SH-SY5Y (cell line): ENCODE data around the gene PKD1L1.

Experiments
- GATA2 ChIP-seq: IDR thresholded peaks from 2 replicates; pipeline ENCODE4 v1.6.1; 2011; ENCODE audit warnings: mild to moderate bottlenecking, low read depth, low read length
- GATA3 ChIP-seq: IDR thresholded peaks from 2 replicates; pipeline ENCODE4 v1.6.1; 2011; ENCODE audit warnings: low read depth, mild to moderate bottlenecking, low read length, moderate library complexity

- TF ChIP-seq GATA2 (no peak), GATA3 (no peak)
These were observed 204.2 kb downstream of the PKD1L1 start for GRCh38 chr7:47743965-47744591.
